ENCODE results near the gene IL1RAP.

IL1RAP gene

GRCh38 chr3:190579514-190580137 is 65.7 kb downstream of the IL1RAP start:
- DNase-seq (ENCODE audit: low read depth) = no peak

DNA sequence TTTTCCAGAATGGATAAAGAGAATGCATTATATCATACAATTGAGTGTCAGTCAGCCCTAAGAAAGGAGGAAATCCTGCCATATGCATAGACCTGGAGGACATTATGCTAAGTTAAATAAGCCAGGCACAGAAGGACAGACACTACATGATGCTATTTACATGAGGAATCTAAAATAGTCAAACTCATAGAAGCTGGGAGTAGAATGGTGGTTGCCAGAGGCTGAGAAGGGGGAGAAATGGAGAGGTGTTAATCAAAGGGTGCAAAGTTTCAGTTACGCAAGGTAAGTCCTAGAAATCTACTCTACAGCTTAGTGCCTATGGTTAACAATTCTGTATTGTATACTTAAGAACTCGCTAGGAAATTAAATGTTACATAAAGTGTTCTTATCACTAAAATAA is 66.5 kb downstream of the IL1RAP start:
- DNase-seq (ENCODE audit: low read depth) = no peak

DNA sequence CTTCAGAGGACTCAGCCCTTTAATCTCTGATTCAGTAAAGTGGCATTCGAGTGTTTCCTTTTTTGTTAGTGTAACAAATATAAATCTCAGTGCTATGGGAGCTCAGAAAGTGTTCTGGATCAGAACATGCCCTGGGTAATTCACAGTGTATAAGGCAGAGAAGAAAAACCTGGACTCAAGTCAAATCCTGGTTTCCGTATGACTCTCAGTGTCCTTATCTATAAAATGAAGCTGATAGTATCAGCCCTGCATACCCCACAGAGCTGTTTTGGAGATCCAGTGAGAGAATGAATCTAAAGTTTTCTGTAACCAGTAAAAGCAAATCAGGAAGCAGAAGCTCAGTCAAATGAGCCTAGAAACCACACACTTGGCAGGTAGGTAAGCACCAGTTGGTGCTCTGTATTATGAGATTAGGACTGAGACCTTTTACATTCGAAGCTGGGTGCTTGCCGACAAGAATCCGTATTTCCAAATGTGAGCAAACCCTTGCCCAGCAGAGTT is 67.2 kb downstream of the IL1RAP start:
- DNase-seq (ENCODE audit: low read depth) = no peak

DNA sequence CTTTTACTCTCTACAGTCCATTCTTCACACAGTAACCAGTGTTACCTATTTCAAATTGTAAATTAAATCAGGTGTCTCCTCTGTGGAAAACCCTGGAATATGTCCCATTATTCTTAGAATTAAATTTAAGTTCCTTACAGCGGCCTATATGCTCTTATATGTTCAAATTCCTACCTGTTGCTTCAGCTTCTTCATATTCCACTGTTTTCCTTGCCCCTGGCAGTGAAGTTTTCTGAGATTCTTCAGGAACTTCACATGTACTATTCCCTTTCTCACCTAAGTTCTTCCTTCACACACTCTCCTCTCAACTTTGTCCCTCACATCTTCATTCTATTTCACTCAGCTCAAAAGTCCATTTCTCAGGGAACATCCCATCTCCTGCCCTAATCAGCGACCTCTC is 68.8 kb downstream of the IL1RAP start:
- no peak for DNase-seq (ENCODE audit: low read depth)

- peak; percentile 44 for DNase-seq (ENCODE audit: low read depth)
Observed at GRCh38 chr3:190585805-190586630, 72.1 kb downstream of the IL1RAP start.

DNA sequence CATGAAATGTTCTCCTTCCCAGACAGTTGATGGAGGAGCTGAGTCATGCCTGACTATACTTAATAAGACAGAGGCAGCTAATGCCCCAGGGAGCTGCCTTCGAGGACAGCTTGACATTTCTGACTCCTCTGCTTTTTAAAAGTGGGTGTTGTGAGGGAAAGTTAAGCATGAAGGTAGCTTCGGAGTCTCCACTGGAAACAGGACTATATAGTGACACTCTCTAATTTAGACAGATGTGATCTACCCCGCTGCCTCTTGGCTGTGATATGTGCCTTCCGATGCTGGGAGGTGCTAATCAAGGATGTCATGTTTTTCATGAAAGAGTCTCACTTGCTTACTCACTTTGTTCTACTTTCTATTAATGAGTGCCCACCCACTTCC is 72.7 kb downstream of the IL1RAP start:
- peak; percentile 16 for DNase-seq (ENCODE audit: low read depth)

DNA sequence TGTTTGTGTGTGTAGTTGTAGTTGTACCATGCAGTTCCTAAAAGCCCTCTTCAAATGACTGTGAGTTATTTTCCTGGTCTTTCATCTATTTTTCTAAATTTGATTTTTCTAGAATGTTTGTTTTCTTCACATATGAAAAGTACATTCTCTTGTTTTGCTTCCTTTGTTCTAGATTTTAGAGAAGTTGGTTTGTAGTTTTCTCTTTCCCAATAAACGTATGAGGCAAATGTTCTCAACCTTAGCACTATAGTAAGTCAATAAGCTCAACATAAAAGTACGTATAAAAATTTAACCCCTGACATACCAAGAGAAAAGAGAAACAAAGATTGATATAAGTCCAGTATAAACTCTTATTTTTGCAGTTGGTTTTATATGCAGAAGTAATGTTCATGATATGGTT is 74.7 kb downstream of the IL1RAP start:
- DNase-seq (ENCODE audit: low read depth) = no peak

GRCh38 chr3:190589326-190589725 is 75.4 kb downstream of the IL1RAP start:
- no peak for DNase-seq (ENCODE audit: low read depth)

DNA sequence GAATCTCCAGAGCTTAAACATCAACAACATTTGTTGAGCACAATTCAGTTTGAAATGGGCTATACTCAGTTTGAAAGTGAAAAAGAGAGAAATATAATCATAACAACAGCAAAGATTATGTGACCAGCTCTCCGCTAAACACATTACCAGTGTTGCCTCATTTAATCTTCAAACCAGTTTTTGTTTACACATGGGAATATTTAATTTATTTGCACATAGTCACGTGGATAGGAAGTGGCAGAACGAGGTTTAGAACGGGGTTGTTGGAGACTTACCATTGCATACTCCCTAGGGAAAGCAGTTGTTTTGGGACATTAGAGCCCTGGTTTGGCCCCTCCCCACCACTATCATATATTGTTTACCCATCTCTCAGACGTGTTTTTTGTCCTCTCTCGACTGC is 77.2 kb downstream of the IL1RAP start:
- DNase-seq (ENCODE audit: low read depth) = no peak

- no peak for DNase-seq (ENCODE audit: low read depth)
Observed at GRCh38 chr3:190593075-190593474, 79.2 kb downstream of the IL1RAP start.

DNA sequence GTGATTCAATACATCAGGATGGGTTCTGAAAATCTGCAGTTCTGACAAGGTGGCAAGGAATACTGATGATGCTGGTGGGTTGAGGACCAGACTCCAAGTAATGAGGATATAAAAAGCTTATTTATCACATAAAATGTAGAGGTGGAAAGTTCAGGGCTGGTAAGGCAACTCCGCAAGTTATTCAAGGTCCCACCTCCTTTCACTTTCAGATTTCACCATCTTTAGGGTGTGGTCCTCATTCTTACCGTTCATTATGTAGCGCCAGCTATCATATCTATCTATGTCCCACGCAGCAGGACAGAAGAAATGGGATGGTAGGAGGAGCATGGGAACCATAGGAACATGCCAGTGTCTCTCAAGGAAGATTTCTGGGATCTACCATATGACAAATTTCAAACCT is 80.3 kb downstream of the IL1RAP start:
- no peak for DNase-seq (ENCODE audit: low read depth)

DNA sequence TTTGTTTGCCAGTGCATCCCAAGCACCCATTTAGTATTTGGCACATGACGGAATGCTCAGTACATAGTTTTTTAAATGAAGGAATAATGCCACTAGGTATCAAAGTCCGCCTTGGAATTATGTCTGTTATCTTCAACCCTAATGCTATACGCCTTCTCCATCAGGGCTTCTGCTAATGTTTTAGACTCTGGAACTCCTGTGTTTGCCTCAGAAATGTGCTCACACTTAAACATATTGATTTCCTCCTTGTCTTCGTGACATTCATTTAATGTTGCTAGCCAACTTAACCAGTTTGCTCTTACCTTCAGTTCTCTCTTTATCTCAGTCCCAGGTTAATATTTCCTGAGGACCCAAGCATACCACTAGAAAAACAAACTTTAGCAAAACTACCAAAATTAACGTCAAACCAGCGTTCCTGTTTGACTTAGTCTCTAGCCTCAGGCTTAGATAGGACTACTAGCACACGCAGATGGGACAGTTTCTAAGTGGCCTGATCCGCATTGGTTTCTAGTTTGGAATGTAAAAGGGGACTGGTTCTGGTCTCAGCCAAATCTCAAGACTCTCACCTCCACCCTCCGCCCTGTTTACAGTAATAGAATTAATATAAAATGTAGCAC is 81.4 kb downstream of the IL1RAP start:
- no peak for DNase-seq (ENCODE audit: low read depth)

GRCh38 chr3:190595807-190596206 is 81.9 kb downstream of the IL1RAP start:
- no peak for DNase-seq (ENCODE audit: low read depth)

- DNase-seq (ENCODE audit: low read depth) = no peak
Observed at GRCh38 chr3:190596349-190597285, 82.7 kb downstream of the IL1RAP start.

- DNase-seq (ENCODE audit: low read depth) = no peak
Observed at GRCh38 chr3:190597291-190597690, 83.4 kb downstream of the IL1RAP start.

DNA sequence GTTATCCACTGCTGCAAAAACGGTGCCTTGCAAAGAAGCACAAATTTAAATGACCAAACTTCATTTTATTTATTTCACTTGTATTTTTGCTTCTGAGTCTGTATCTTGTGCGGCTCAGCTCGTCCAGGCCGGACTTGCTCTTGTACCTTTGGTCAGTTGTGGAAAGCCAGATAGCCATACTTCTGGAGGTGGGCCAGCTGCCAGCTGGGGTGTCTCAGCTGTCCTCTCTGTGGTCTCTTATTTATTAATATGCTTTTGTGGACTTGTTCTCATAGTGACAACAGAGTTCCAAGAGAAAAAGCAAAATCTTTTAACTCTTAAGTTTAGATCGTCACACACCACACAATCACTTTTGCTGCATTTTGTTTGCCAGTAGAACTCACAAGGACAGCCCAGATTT is 87.7 kb downstream of the IL1RAP start:
- no peak for DNase-seq (ENCODE audit: low read depth)

GRCh38 chr3:190605385-190605784 is 91.5 kb downstream of the IL1RAP start:
- no peak for DNase-seq (ENCODE audit: low read depth)

GRCh38 chr3:190606596-190606995 is 92.7 kb downstream of the IL1RAP start:
- no peak for DNase-seq (ENCODE audit: low read depth)

DNA sequence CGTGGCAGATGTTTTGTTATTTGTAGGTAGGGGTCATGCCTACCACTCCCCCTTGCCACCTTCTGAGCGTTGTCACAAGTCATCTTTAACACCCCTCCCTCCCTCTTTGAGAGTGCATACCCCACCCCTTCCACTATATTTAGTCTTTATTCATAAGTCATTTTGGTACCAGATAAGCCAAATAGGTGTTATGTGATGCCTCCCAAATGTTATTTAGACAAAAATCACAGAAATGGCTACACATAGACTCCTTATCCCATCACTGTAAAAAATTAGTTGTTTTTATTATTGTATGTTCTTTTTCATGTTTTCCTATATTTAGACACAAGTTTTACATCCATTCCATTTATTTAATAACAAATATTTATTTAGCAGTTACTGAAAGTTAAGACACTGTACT is 93.1 kb downstream of the IL1RAP start:
- DNase-seq (ENCODE audit: low read depth) = no peak

- DNase-seq (ENCODE audit: low read depth) = no peak
Observed at GRCh38 chr3:190608850-190609589, 95.1 kb downstream of the IL1RAP start.

Measured in activated T-cell treated with anti-CD3 and anti-CD28 coated beads for 48 hours (primary cell).